Stimulated activated CD4-positive, alpha-beta T cell treated with anti-CD3 and anti-CD28 coated beads, Interleukin-4, amount 100 ng/mL, for 48 hours (primary cell): ENCODE results near the gene KCNH8.

Experiments
- DNase-seq, 2 donors: peaks; one replicate each; pipeline ENCODE4 v3.0.0-alpha.2; 2020; ENCODE audit warnings: low read depth in 2 of 2

Gene KCNH8

GRCh38 chr3:19476281-19476680 lies 328.0 kb downstream of the KCNH8 start:
- no peak for DNase-seq

GRCh38 chr3:19485267-19485666 lies 337.0 kb downstream of the KCNH8 start:
- no peak for DNase-seq

GRCh38 chr3:19487386-19487785 lies 339.1 kb downstream of the KCNH8 start:
- DNase-seq = no peak

GRCh38 chr3:19488939-19489338 lies 340.6 kb downstream of the KCNH8 start:
- DNase-seq = no peak

- DNase-seq = no peak
These were observed 341.6 kb downstream of the KCNH8 start for GRCh38 chr3:19489936-19490335.

GRCh38 chr3:19506171-19506570 lies 357.9 kb downstream of the KCNH8 start:
- DNase-seq = no peak

- DNase-seq = no peak
These were observed 374.0 kb downstream of the KCNH8 start for GRCh38 chr3:19522305-19522704.

GRCh38 chr3:19526071-19526470 lies 377.8 kb downstream of the KCNH8 start:
- no peak for DNase-seq

- DNase-seq = no peak
These were observed 379.4 kb downstream of the KCNH8 start for GRCh38 chr3:19527746-19528145.

- DNase-seq = no peak
These were observed 383.1 kb downstream of the KCNH8 start for GRCh38 chr3:19531426-19531825.

GRCh38 chr3:19539518-19540392 lies 391.4 kb downstream of the KCNH8 start:
- no peak for DNase-seq

GRCh38 chr3:19540464-19540863 lies 392.2 kb downstream of the KCNH8 start:
- DNase-seq = no peak

GRCh38 chr3:19541284-19541683 lies 393.0 kb downstream of the KCNH8 start:
- DNase-seq = no peak

GRCh38 chr3:19543212-19543841 lies 395.0 kb downstream of the KCNH8 start:
- no peak for DNase-seq

GRCh38 chr3:19547665-19548464 lies 399.6 kb downstream of the KCNH8 start:
- no peak for DNase-seq

- DNase-seq = no peak
These were observed 411.6 kb downstream of the KCNH8 start for GRCh38 chr3:19559724-19560442.

- no peak for DNase-seq
These were observed 425.3 kb downstream of the KCNH8 start for GRCh38 chr3:19573644-19574043.

GRCh38 chr3:19574268-19574667 lies 426.0 kb downstream of the KCNH8 start:
- no peak for DNase-seq

GRCh38 chr3:19576343-19576742 lies 428.0 kb downstream of the KCNH8 start:
- no peak for DNase-seq
